Thyroid gland (tissue), 4 donors: ENCODE data around the gene ZNF385C. TPM values are rescaled to one million over a fixed set of nuclear protein-coding genes. Genes with fewer than 3 reads are reported as not detected.

Experiments used
- DNase-seq, 2 donors: peaks; one replicate each; pipeline ENCODE4 v3.0.0-alpha.2; 2019
- H3K27ac ChIP-seq, 3 donors: fragments of 200-600 bp; sonication (generic); 1 replicate in 2 of 3; 2 replicates in 1 of 3; pipeline ENCODE4 v1.5.1; 2016 to 2019; ENCODE audit warnings: mild to moderate bottlenecking in 1 of 3, moderate library complexity in 1 of 3
- H3K27me3 ChIP-seq: fragments of 200-600 bp; sonication (generic); one replicate; pipeline ENCODE4 v1.5.1; 2019
- H3K36me3 ChIP-seq, 2 donors: fragments of 200-600 bp; sonication (generic); one replicate each; pipeline ENCODE4 v1.5.1; 2016 to 2019
- H3K4me1 ChIP-seq, 2 donors: fragments of 200-600 bp; sonication (generic); one replicate each; pipeline ENCODE4 v1.5.1; 2017 to 2019
- H3K4me3 ChIP-seq, 3 donors: fragments of 200-600 bp; sonication (generic); replicated peaks in 1 of 3; 1 replicate in 2 of 3; 2 replicates in 1 of 3; pipeline ENCODE4 v1.5.1; 2016; ENCODE audit warnings: mild to moderate bottlenecking in 1 of 3
- H3K9me3 ChIP-seq: fragments of 200-600 bp; sonication (generic); one replicate; pipeline ENCODE4 v1.5.1; 2017
- CTCF ChIP-seq, 6 experiments: fragments of 200-600 bp in 3 of 6; fragments of 450-650 bp in 3 of 6; sonication (generic) in 3 of 6; IDR thresholded peaks; one replicate each; pipeline ENCODE4 v1.5.1; 2016 to 2019; ENCODE audit warnings: antibody characterized with exemption in 6 of 6, mild to moderate bottlenecking in 2 of 6, inconsistent platforms in 1 of 6, moderate library complexity in 1 of 6
- POLR2A ChIP-seq, 2 donors: fragments of 450-650 bp; IDR thresholded peaks; one replicate each; pipeline ENCODE4 v1.6.1; 2017; ENCODE audit warnings: antibody characterized with exemption in 2 of 2, mild to moderate bottlenecking in 2 of 2, moderate library complexity in 1 of 2
- WGBS, 2 donors: methylation state at CpG; one replicate each; pipeline ENCODE4 v1.1.5; 2017; 5-methylcytosine and 5-hydroxymethylcytosine counted together
- intact Hi-C: fragments of 100-400 bp; cut with DNase I; formaldehyde crosslinking; loops from one replicate; pipeline ENCODE4 v1.15.1; 2023
- total RNA-seq, 4 donors: library from RNA; depleted of rRNA; stranded (reverse); fragments of >200 nt; gene quantifications; one replicate each; pipeline ENCODE4 v1.2.3, GENCODE V29; 2016

Gene ZNF385C
- total RNA-seq, 4 donors from 2014 or later, result 0.22 to 0.54 TPM; not detected in 2

- no peaks in the 10 kb centered on the region for H3K27me3 ChIP-seq
- TF ChIP-seq CTCF (IDR thresholded peaks at IDR 0.05), result no peak
- TF ChIP-seq POLR2A (IDR thresholded peaks at IDR 0.05), result no peak
- no peaks in the 10 kb centered on the region for H3K9me3 ChIP-seq
- no peak overlapping the region for H3K4me3 ChIP-seq
- intact Hi-C loops, result no loop called here
- peaks cover 5% of the 10 kb centered on the region in 2 donors for H3K4me1 ChIP-seq
- no peak for DNase-seq
- no peak overlapping the region for H3K27ac ChIP-seq
- 83 to 91% methylated on average over 7 of the region's 7 CpGs for WGBS, 2 donors
- H3K36me3 ChIP-seq, result peaks cover 20 to 21% of the 10 kb centered on the region in 2 donors
These were observed 96.0 kb downstream of the ZNF385C start for GRCh38 chr17:42002175-42002791.

GRCh38 chr17:42001729-42002128 is 96.5 kb downstream of the ZNF385C start:
- no peaks in the 10 kb centered on the region for H3K9me3 ChIP-seq
- H3K27me3 ChIP-seq, result no peaks in the 10 kb centered on the region
- no peak overlapping the region for H3K4me3 ChIP-seq
- TF ChIP-seq POLR2A (IDR thresholded peaks at IDR 0.05) (no peak), CTCF (IDR thresholded peaks at IDR 0.05) (no peak)
- no peak overlapping the region for H3K27ac ChIP-seq
- H3K4me1 ChIP-seq, result no peaks in the 10 kb centered on the region
- intact Hi-C loops, result no loop called here
- WGBS, 2 donors, result 93 to 96% methylated on average over 2 of the region's 2 CpGs
- DNase-seq, result no peak
- peaks cover 25 to 27% of the 10 kb centered on the region in 2 donors for H3K36me3 ChIP-seq

GRCh38 chr17:42000413-42001133 is 97.7 kb downstream of the ZNF385C start:
- no peak overlapping the region for H3K4me3 ChIP-seq
- H3K4me1 ChIP-seq, result no peaks in the 10 kb centered on the region
- no peaks in the 10 kb centered on the region for H3K27me3 ChIP-seq
- 89 to 90% methylated on average over 3 of the region's 3 CpGs for WGBS, 2 donors
- peaks cover 37 to 38% of the 10 kb centered on the region in 2 donors for H3K36me3 ChIP-seq
- intact Hi-C loops, result no loop called here
- no peaks in the 10 kb centered on the region for H3K9me3 ChIP-seq
- DNase-seq, result no peak
- TF ChIP-seq POLR2A (IDR thresholded peaks at IDR 0.05) (no peak), CTCF (IDR thresholded peaks at IDR 0.05) (no peak)
- no peak overlapping the region for H3K27ac ChIP-seq

GRCh38 chr17:41998497-41998896 is 99.8 kb downstream of the ZNF385C start:
- Histone ChIP-seq H3K27ac (no peak overlapping the region), H3K27me3 (no peaks in the 10 kb centered on the region), H3K9me3 (no peaks in the 10 kb centered on the region), H3K4me1 (no peaks in the 10 kb centered on the region), H3K4me3 (no peak overlapping the region), H3K36me3 (peaks cover 48 to 49% of the 10 kb centered on the region in 2 donors)
- 37 to 43% methylated on average over 2 of the region's 2 CpGs for WGBS, 2 donors
- TF ChIP-seq CTCF (IDR thresholded peaks at IDR 0.05) (no peak), POLR2A (IDR thresholded peaks at IDR 0.05) (no peak)
- intact Hi-C loops, result no loop called here
- DNase-seq, result no peak

GRCh38 chr17:41996855-41997164 is 101.5 kb downstream of the ZNF385C start:
- TF ChIP-seq POLR2A (IDR thresholded peaks at IDR 0.05), result no peak
- TF ChIP-seq CTCF (IDR thresholded peaks at IDR 0.05), result no peak
- Histone ChIP-seq H3K36me3 (peaks cover 62 to 64% of the 10 kb centered on the region in 2 donors), H3K4me1 (no peaks in the 10 kb centered on the region), H3K27me3 (no peaks in the 10 kb centered on the region), H3K27ac (no peak overlapping the region), H3K9me3 (no peaks in the 10 kb centered on the region), H3K4me3 (no peak overlapping the region)
- intact Hi-C loops, result no loop called here
- WGBS, 2 donors, result 98 to 100% methylated on average over 2 of the region's 2 CpGs
- DNase-seq, result no peak
